SU-DHL-6 (cell line): ENCODE measurements around the gene ZMIZ1.

Experiments used
- CTCF ChIP-seq: fragments of 200-600 bp; sonication (generic); IDR thresholded peaks from one replicate; pipeline ENCODE4 v1.5.1; 2017; ENCODE audit warnings: antibody characterized with exemption, mild to moderate bottlenecking, low read length, moderate library complexity; ENCODE audit not compliant: insufficient read depth, poor library complexity, severe bottlenecking
- EZH2phosphoT487 ChIP-seq: fragments of 200-600 bp; sonication (generic), shearing (Covaris generic); conservative IDR thresholded peaks from 2 replicates; pipeline ENCODE4 v1.6.1; 2018; ENCODE audit warnings: mild to moderate bottlenecking, antibody characterized with exemption, low read length, moderate library complexity, mixed read lengths

GRCh38 chr10:79182781-79183467 is 114.2 kb downstream of the ZMIZ1 start:
- TF ChIP-seq CTCF (no peak), EZH2phosphoT487 (no peak)
